ENCODE measurements around the gene SPATS2. TPM values are rescaled to one million over a fixed set of nuclear protein-coding genes. Genes with fewer than 3 reads are reported as not detected.

Gene SPATS2
- total RNA-seq, 1 donor from 2014 or later, result 49.5 TPM

DNA sequence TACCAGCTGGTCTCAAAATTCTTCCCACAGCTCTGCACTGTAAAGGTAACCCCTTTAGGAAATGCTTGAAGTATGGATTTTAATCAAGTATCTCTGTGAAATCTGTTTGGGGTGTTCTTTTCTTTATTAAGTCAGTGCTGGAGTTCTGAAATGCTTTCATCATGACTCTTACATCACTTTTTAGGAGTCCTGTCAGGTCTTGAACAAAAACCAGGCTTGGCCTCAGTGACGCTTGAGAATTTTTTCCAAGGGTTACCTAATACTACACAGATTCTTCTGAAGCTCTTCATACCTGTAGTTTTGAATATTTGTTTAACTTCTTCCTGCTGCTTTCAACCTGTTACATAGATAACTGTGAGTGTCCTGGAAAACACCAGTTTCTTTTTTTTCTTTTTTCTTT lies 124.6 kb downstream of the SPATS2 start:
- Histone ChIP-seq H3K79me2 (ENCODE audit: low read depth) (no peaks in the 10 kb centered on the region), H3K9ac (no peak overlapping the region), H4K20me1 (ENCODE audit: low read depth) (no peaks in the 10 kb centered on the region), H3K4me1 (peaks cover 8% of the 10 kb centered on the region), H3K36me3 (peaks cover 6% of the 10 kb centered on the region), H3K27me3 (no peaks in the 10 kb centered on the region), H3K27ac (no peak overlapping the region), H3K4me3 (no peak overlapping the region), H3F3A (ENCODE audit: low read depth) (peaks cover 6% of the 10 kb centered on the region), H2AFZ (replicated peaks) (no peak overlapping the region), H3K4me2 (no peak overlapping the region), H3K9me3 (ENCODE audit: low read depth) (no peaks in the 10 kb centered on the region)
- TF ChIP-seq CTCF (IDR thresholded peaks at IDR 0.05), result no peak
- no peak for TF ChIP-seq EZH2 (IDR thresholded peaks at IDR 0.05)
- TF ChIP-seq EZH2phosphoT487 (IDR thresholded peaks at IDR 0.05), result no peak
- Mint-ChIP-seq H3K27ac (no peak overlapping the region), H3K4me3 (no peak overlapping the region), H3K36me3 (peaks cover 14% of the 10 kb centered on the region), H3K9me3 (no peaks in the 10 kb centered on the region), H3K27me3 (ENCODE audit: insufficient read depth, low read depth) (no peaks in the 10 kb centered on the region), H3K4me1 (no peaks in the 10 kb centered on the region)
- DNase-seq (ENCODE audit: low spot score), result no peak

DNA sequence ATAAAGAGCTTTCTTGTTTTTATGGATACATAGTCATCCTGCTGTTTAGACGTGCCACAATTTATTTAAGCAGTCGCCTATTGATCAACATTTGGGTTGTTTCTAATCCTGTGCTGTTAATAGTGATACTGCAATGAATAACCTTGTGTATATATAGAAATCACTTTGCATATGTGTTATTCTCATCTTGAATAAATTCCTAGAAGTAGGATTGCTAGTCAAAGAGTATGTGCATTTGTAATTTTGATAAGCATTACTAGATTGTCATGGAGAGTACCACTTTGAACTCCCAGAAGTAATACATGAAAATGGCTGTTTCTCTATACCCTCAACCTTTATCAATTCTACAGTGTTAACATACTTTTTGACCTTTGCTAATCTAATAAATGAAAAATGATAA lies 126.6 kb downstream of the SPATS2 start:
- H3K9ac ChIP-seq, result no peak overlapping the region
- H3K4me2 ChIP-seq, result no peak overlapping the region
- no peak overlapping the region for H3K27ac ChIP-seq
- H3F3A ChIP-seq (ENCODE audit: low read depth), result peaks cover 6% of the 10 kb centered on the region
- Mint-ChIP-seq H3K4me3 (no peak overlapping the region), H3K9me3 (no peaks in the 10 kb centered on the region), H3K27ac (no peak overlapping the region), H3K36me3 (peaks cover 17% of the 10 kb centered on the region), H3K4me1 (no peaks in the 10 kb centered on the region), H3K27me3 (ENCODE audit: insufficient read depth, low read depth) (no peaks in the 10 kb centered on the region)
- no peaks in the 10 kb centered on the region for H3K79me2 ChIP-seq (ENCODE audit: low read depth)
- H4K20me1 ChIP-seq (ENCODE audit: low read depth), result no peaks in the 10 kb centered on the region
- H3K4me1 ChIP-seq, result peaks cover 8% of the 10 kb centered on the region
- no peak for DNase-seq (ENCODE audit: low spot score)
- no peaks in the 10 kb centered on the region for H3K9me3 ChIP-seq (ENCODE audit: low read depth)
- no peak overlapping the region for H3K4me3 ChIP-seq
- TF ChIP-seq EZH2 (IDR thresholded peaks at IDR 0.05) (no peak), CTCF (IDR thresholded peaks at IDR 0.05) (no peak)
- no peaks in the 10 kb centered on the region for H3K27me3 ChIP-seq
- H3K36me3 ChIP-seq, result peaks cover 6% of the 10 kb centered on the region
- H2AFZ ChIP-seq (replicated peaks), result no peak overlapping the region

DNA sequence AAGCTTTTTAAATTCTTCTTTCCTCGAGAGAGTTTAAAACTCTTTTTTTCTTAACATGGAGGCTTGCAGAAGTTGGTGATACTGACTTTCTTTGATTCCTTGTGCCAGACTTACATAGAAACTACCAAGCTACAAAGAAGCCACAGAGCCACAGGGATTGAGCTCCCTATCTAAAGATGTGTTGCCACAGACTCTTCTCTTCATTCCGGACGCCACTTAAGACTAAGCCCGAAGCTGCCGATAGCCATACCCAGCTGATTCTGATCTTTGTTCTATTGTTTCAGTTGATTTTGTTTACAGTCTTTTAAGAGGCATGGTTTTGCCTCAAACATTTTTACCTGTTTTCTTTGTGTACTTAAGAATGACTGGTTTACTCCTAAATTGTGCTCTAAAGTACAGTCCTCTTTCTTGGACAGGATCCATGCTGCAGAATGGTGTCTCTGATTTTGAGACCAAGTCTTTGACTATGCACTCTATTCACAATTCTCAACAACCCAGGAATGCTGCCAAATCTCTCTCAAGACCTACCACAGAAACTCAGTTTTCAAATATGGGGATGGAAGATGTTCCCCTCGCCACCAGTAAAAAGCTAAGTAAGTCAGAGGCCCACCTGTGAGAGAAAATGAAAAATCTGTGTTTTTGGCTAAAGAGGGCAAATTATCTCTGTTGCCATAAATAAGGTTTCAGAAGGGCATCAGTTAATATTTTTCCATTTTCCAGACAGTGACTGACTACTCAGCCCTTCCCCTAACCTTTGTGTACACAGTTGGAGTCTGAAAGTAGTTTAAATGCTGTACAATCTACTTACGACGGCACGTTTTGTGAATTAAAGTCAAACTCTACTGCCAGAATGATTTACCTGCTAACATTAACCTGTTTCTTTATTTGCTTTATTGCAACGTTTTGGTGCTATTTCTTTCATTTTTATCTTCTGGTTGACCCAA lies 129.4 kb downstream of the SPATS2 start:
- Mint-ChIP-seq H3K27ac (no peak overlapping the region), H3K4me3 (no peak overlapping the region), H3K4me1 (no peaks in the 10 kb centered on the region), H3K36me3 (peaks cover 18% of the 10 kb centered on the region), H3K9me3 (no peaks in the 10 kb centered on the region), H3K27me3 (ENCODE audit: insufficient read depth, low read depth) (no peaks in the 10 kb centered on the region)
- no peak overlapping the region for H3K4me2 ChIP-seq
- no peaks in the 10 kb centered on the region for H3K79me2 ChIP-seq (ENCODE audit: low read depth)
- H3K4me3 ChIP-seq, result no peak overlapping the region
- no peak for TF ChIP-seq EZH2 (IDR thresholded peaks at IDR 0.05)
- no peak for TF ChIP-seq CTCF (IDR thresholded peaks at IDR 0.05)
- no peak for TF ChIP-seq EZH2phosphoT487 (IDR thresholded peaks at IDR 0.05)
- no peaks in the 10 kb centered on the region for H3K27me3 ChIP-seq
- no peaks in the 10 kb centered on the region for H3K9me3 ChIP-seq (ENCODE audit: low read depth)
- peaks cover 6% of the 10 kb centered on the region for H3F3A ChIP-seq (ENCODE audit: low read depth)
- peaks cover 14% of the 10 kb centered on the region for H3K36me3 ChIP-seq
- H4K20me1 ChIP-seq (ENCODE audit: low read depth), result no peaks in the 10 kb centered on the region
- peak; percentile 5 for DNase-seq (ENCODE audit: low spot score)
- H2AFZ ChIP-seq (replicated peaks), result no peak overlapping the region
- H3K27ac ChIP-seq, result no peak overlapping the region
- no peak overlapping the region for H3K9ac ChIP-seq
- peaks cover 8% of the 10 kb centered on the region for H3K4me1 ChIP-seq
